SK-N-MC (cell line): ENCODE measurements around the gene GEN1.

Experiments
- DNase-seq: peaks from one replicate; pipeline ENCODE4 v3.0.0-alpha.2; 2011; ENCODE audit warnings: low read depth, low spot score
- H3K27ac ChIP-seq: fragments of 200-600 bp; sonication (generic); 2 replicates; pipeline ENCODE4 v1.5.1; 2016; ENCODE audit warnings: mixed run types
- H3K36me3 ChIP-seq: fragments of 200-600 bp; sonication (generic); 2 replicates; pipeline ENCODE4 v1.6.1; 2017; ENCODE audit warnings: antibody characterized with exemption, low read length, mixed read lengths; ENCODE audit not compliant: insufficient read depth
- H3K4me3 ChIP-seq: fragments of 200-600 bp; sonication (generic); 2 replicates; pipeline ENCODE4 v1.5.1; 2016
- H3K9ac ChIP-seq: fragments of 200-600 bp; sonication (generic); 2 replicates; pipeline ENCODE4 v1.8.0; 2017; ENCODE audit warnings: mixed run types, mixed read lengths; ENCODE audit not compliant: insufficient read length
- H3K9me3 ChIP-seq: fragments of 200-600 bp; sonication (generic); 2 replicates; pipeline ENCODE4 v1.6.1; 2017; ENCODE audit warnings: low read depth, mild to moderate bottlenecking, antibody characterized with exemption, low read length, moderate library complexity, mixed read lengths
- EZH2 ChIP-seq: fragments of 200-600 bp; sonication (generic); IDR thresholded peaks from one replicate; pipeline ENCODE4 v1.6.1; 2017; ENCODE audit warnings: antibody characterized with exemption
- FOXP2 ChIP-seq: optimal IDR thresholded peaks from 2 replicates; pipeline ENCODE3; 2011; ENCODE audit warnings: mild to moderate bottlenecking, moderate library complexity; ENCODE audit not compliant: insufficient read depth; ENCODE audit errors: extremely low read length, control extremely low read depth
- POLR2AphosphoS5 ChIP-seq: IDR thresholded peaks from 2 replicates; pipeline ENCODE4 v1.6.1; 2012; ENCODE audit warnings: mild to moderate bottlenecking, low read depth, low read length, borderline replicate concordance

GEN1 gene, protein sequence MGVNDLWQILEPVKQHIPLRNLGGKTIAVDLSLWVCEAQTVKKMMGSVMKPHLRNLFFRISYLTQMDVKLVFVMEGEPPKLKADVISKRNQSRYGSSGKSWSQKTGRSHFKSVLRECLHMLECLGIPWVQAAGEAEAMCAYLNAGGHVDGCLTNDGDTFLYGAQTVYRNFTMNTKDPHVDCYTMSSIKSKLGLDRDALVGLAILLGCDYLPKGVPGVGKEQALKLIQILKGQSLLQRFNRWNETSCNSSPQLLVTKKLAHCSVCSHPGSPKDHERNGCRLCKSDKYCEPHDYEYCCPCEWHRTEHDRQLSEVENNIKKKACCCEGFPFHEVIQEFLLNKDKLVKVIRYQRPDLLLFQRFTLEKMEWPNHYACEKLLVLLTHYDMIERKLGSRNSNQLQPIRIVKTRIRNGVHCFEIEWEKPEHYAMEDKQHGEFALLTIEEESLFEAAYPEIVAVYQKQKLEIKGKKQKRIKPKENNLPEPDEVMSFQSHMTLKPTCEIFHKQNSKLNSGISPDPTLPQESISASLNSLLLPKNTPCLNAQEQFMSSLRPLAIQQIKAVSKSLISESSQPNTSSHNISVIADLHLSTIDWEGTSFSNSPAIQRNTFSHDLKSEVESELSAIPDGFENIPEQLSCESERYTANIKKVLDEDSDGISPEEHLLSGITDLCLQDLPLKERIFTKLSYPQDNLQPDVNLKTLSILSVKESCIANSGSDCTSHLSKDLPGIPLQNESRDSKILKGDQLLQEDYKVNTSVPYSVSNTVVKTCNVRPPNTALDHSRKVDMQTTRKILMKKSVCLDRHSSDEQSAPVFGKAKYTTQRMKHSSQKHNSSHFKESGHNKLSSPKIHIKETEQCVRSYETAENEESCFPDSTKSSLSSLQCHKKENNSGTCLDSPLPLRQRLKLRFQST

DNA sequence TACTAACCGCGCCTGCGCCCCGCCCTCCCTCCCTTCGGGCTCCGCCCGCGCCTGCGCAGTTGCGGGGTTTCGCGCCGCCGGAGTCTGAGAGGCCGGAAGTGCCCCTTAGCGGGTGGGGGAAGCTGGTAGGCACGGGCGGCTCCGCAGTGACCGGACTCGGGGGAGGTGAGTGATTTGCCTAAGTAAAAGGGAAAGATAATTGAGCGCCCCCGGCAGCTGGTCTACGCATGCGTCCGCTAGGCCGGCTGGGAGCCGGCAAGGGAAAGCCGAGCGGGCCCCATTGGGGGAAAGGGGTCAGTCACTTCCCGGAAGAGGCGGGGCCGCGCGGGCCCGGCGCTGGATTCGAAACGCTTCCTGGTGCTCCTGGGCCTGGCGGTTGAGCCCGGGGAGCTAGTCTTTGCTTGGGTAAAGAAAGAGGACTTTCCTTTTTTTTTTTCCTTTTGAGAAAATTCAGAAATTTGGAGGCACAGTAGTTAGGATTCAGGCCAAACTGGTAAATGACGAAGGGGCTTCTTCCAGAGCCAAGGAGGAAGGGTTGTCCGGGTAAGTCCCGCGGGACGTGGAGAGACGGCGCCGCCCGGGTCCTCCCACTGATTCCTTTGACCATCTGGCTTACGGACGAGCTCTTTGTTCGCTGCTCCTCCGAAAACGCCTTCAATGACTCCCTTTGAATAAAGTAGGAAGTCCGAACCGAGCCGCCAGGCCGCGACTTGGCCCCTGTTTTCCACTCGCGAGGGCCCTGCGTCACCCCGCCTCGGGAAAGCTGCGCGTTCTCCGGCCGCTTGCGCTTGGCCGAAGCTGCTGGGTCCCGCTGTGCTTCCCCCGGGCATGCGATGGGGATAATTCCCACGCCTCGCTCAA lies at the start of gene GEN1, which contains the start of gene SMC6:
Gene GEN1 (plus strand): TSS at position 336 of the 861 bp plus-strand sequence. CDS start 5,806 bp downstream, outside the sequence.
Gene SMC6 (minus strand): TSS at position 8 of the 861 bp plus-strand sequence. CDS start 7,864 bp downstream, outside the sequence.
- peak; percentile 57; the same call in 1 of the 2 replicates for TF ChIP-seq POLR2AphosphoS5
- no peak for TF ChIP-seq FOXP2
- peak within 1 kb of the TSS; percentile 97 for H3K27ac ChIP-seq
- H3K9ac ChIP-seq, result peak within 1 kb of the TSS; percentile 97
- DNase-seq, result peak; percentile 70
- peak within 1 kb of the TSS; percentile 88 for H3K4me3 ChIP-seq
- H3K36me3 ChIP-seq, result no peaks in the 10 kb centered on the region; the same call in 1 of the 2 replicates
- H3K9me3 ChIP-seq, result no peaks in the 10 kb centered on the region

DNA sequence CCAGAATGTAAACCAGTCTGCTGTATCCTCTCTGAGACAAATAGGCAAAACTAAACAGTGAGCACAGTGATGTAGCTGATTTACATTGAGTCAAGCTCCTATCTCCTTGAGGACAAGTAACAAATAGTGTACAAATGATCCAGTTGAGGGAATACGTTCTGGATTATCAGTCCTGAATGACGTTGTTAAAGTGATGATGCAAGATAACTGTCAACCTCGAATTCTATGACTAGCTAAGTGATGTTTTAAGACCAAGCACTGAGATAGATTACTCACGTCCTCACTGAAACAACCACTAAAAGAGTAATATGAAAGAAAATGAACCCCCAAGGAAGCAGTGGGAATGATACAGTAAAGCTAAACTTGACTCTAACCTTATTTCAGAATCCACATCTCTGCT lies 47.1 kb upstream of the GEN1 start:
- TF ChIP-seq EZH2, result no peak
- TF ChIP-seq POLR2AphosphoS5, result no peak
- no peak for DNase-seq
- H3K36me3 ChIP-seq, result peaks cover 57% of the 10 kb centered on the region
- no peaks in the 10 kb centered on the region for H3K9me3 ChIP-seq
- no peak overlapping the region for H3K9ac ChIP-seq
- no peak overlapping the region for H3K27ac ChIP-seq
- no peak overlapping the region for H3K4me3 ChIP-seq

DNA sequence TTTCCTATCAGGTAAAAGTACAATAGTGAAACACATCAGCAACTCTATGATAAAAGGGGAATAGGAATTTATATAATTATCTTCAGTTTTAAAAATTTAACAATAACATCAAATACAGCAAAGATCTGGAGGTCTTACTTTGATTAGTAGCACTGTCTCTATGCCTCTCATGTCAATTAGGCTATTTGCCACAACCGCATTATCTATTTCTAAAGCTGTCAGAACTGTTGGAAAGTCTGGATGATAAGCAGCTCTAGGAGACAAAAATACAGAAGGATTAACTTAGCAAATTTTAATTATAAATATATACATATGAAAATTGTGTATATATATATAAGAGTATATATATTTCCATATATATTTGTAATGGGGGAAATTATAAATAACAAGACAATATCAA lies 45.4 kb upstream of the GEN1 start:
- no peak overlapping the region for H3K4me3 ChIP-seq
- no peak overlapping the region for H3K9ac ChIP-seq
- no peaks in the 10 kb centered on the region for H3K9me3 ChIP-seq
- no peak for DNase-seq
- H3K36me3 ChIP-seq, result peaks cover 58% of the 10 kb centered on the region
- TF ChIP-seq EZH2 (no peak), FOXP2 (no peak), POLR2AphosphoS5 (no peak)
- no peak overlapping the region for H3K27ac ChIP-seq

DNA sequence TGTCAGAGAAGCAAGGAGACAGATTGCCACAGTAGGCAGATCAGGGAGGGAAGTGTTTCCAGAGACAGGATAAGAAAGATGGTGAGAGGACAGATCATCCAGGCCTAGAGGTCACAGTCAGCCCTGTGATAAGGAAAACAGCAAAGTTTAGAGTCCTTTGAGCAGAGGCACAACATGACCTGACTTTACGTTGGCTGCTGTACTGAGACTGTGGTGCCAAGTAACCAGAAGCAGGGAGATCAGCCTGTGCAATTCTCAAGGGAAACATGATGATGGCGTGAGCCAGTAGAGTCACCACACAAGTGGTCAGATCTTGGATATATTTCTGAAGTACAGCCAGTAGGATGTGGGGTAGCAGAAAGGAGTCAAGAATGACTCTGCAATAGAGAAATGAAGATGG lies 44.0 kb upstream of the GEN1 start:
- DNase-seq, result no peak
- Histone ChIP-seq H3K27ac (no peak overlapping the region), H3K9me3 (no peaks in the 10 kb centered on the region), H3K4me3 (no peak overlapping the region), H3K36me3 (peaks cover 63% of the 10 kb centered on the region), H3K9ac (no peak overlapping the region)
- TF ChIP-seq POLR2AphosphoS5, result no peak
- no peak for TF ChIP-seq FOXP2
- no peak for TF ChIP-seq EZH2

DNA sequence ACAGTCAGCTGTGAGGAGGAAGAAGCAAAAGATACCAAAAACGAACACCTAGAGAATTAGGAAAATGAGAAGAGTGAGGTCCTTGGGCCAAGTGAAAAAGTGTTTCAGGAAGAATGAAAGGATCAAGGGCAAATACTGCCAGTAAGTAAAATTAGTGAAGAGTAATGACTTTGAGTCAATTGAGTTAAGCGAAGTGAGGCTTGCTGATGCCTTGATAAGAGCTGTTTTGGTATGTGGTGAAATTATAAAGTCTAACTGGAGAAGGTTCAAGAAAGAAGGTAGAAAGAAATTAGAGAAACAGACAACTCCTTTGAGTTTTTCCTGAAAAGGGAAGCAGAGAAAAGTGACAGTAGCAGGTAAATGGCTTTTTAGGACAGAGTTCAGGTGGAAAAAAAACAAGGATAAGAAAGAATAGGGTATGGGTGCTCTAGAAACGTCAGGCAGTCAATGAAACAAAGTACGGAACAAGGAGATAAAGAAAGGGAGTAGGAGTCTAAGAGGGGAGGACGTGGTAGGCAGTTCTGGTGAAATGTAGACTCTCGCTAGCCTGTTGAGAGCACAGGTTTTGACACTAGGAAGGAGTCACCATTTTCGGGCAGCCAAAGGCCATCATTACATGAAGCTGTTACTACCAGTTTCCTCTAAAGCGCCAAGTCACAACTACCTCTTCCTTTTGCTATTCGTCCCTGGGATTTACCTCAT lies 43.2 kb upstream of the GEN1 start:
- DNase-seq, result no peak
- no peak for TF ChIP-seq FOXP2
- no peak for TF ChIP-seq POLR2AphosphoS5
- no peak for TF ChIP-seq EZH2
- Histone ChIP-seq H3K9ac (no peak overlapping the region), H3K36me3 (peaks cover 60% of the 10 kb centered on the region), H3K4me3 (no peak overlapping the region), H3K27ac (no peak overlapping the region), H3K9me3 (no peaks in the 10 kb centered on the region)

DNA sequence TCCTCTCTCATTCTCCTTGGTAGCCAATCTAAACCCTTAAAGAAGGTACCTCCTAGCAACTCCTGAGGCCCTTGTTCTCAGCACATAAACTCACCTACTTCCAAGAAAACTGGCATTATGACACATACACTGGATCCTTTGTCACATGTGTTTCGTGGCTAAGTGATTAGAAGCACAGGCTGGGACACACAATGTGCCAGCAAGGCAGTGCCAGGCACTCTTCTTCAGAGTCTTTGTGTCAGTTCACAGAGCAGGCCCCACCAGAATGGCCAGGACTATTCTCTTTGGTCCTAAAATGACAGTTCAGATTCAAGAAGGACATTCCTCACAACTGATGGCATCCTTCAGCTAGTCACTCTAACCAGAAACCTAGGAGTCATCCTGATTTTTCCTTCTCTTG lies 40.6 kb upstream of the GEN1 start:
- Histone ChIP-seq H3K36me3 (peaks cover 63% of the 10 kb centered on the region), H3K9ac (no peak overlapping the region), H3K27ac (no peak overlapping the region), H3K9me3 (no peaks in the 10 kb centered on the region), H3K4me3 (no peak overlapping the region)
- no peak for DNase-seq
- TF ChIP-seq FOXP2, result no peak
- no peak for TF ChIP-seq POLR2AphosphoS5
- no peak for TF ChIP-seq EZH2

DNA sequence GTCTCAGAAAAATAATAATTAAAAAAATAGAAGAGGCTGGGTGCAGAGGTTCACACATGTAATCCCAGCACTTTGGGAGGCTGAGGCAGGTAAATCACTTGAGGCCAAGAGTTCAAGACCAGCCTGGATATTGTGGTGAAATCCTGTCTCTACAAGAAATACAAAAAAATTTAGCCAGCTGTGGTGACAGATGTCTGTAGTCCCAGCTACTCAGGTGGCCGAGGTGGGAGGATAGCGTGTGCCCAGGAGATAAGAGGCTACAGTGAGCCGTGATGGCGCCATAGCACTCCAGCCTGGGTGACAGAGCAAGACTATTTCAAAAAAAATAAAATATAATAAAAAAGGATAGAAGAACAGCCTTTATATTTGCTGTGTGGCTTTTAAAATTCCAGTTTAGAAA lies 36.3 kb upstream of the GEN1 start:
- Histone ChIP-seq H3K9ac (no peak overlapping the region), H3K9me3 (no peaks in the 10 kb centered on the region), H3K4me3 (no peak overlapping the region), H3K36me3 (peaks cover 80% of the 10 kb centered on the region), H3K27ac (no peak overlapping the region)
- DNase-seq, result no peak
- TF ChIP-seq POLR2AphosphoS5 (no peak), EZH2 (no peak), FOXP2 (no peak)

DNA sequence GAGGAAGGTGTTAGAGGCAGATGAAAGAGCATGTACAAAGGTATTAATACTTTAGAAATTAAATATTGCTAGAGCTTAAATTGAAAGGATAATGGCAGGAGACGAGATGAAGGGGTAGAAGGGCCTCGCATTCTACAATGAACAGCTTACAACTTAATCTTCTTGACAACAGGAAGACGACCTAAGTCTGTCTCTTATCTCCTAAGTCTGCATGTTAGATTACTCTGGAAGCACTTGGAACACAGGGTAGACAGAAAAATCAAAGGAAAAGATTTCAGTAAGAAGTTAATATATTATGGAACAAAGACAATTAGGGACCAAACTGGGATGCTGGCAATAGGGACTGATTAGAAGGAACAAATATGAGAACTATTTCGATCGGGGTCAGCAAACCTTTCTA lies 35.2 kb upstream of the GEN1 start:
- no peaks in the 10 kb centered on the region for H3K9me3 ChIP-seq
- H3K36me3 ChIP-seq, result peaks cover 77% of the 10 kb centered on the region
- no peak overlapping the region for H3K9ac ChIP-seq
- TF ChIP-seq EZH2 (no peak), FOXP2 (no peak), POLR2AphosphoS5 (no peak)
- no peak for DNase-seq
- no peak overlapping the region for H3K4me3 ChIP-seq
- no peak overlapping the region for H3K27ac ChIP-seq
